GM18907 (cell line): ENCODE results near the gene NAA10.

Experiments
- ATAC-seq: cut with Tn5 transposase; IDR thresholded peaks from one replicate; pipeline ENCODE4 v1.9.1; 2021; ENCODE audit warnings: mild to moderate bottlenecking, moderate library complexity; ENCODE audit not compliant: unreplicated experiment

Gene NAA10

GRCh38 chrX:153885968-153886903 lies 48.6 kb downstream of the NAA10 start, which contains the start of gene L1CAM:
Gene L1CAM, minus strand, starts transcription at chrX:153886173. Its CDS starts 10,337 bp downstream, at chrX:153875836.
- ATAC-seq = no peak

- no peak for ATAC-seq
Measured at GRCh38 chrX:153885208-153885787, 49.5 kb downstream of the NAA10 start.

- ATAC-seq = no peak
Measured at GRCh38 chrX:153884590-153884989, 50.2 kb downstream of the NAA10 start.

- no peak for ATAC-seq
Measured at GRCh38 chrX:153884136-153884535, 50.7 kb downstream of the NAA10 start.

GRCh38 chrX:153883163-153883843 lies 51.5 kb downstream of the NAA10 start:
- no peak for ATAC-seq

GRCh38 chrX:153882557-153882956 lies 52.3 kb downstream of the NAA10 start:
- ATAC-seq = no peak

GRCh38 chrX:153882086-153882498 lies 52.7 kb downstream of the NAA10 start:
- ATAC-seq = no peak

GRCh38 chrX:153881281-153881680 lies 53.6 kb downstream of the NAA10 start:
- no peak for ATAC-seq

- no peak for ATAC-seq
Measured at GRCh38 chrX:153880440-153880815, 54.4 kb downstream of the NAA10 start.

- no peak for ATAC-seq
Measured at GRCh38 chrX:153879741-153880439, 54.9 kb downstream of the NAA10 start.
